ENCODE results near the gene ACOT7.

ACOT7 gene

GRCh38 chr1:6285336-6285735, 108.2 kb downstream of the ACOT7 start:
- no peak for DNase-seq (ENCODE audit: extremely low read depth, low read depth)
- TF ChIP-seq, protein P1, sequence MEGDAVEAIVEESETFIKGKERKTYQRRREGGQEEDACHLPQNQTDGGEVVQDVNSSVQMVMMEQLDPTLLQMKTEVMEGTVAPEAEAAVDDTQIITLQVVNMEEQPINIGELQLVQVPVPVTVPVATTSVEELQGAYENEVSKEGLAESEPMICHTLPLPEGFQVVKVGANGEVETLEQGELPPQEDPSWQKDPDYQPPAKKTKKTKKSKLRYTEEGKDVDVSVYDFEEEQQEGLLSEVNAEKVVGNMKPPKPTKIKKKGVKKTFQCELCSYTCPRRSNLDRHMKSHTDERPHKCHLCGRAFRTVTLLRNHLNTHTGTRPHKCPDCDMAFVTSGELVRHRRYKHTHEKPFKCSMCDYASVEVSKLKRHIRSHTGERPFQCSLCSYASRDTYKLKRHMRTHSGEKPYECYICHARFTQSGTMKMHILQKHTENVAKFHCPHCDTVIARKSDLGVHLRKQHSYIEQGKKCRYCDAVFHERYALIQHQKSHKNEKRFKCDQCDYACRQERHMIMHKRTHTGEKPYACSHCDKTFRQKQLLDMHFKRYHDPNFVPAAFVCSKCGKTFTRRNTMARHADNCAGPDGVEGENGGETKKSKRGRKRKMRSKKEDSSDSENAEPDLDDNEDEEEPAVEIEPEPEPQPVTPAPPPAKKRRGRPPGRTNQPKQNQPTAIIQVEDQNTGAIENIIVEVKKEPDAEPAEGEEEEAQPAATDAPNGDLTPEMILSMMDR (IDR thresholded peaks at IDR 0.05; ENCODE audit: low read depth, low read length), result no peak

GRCh38 chr1:6282577-6283270, 110.8 kb downstream of the ACOT7 start:
- no peak for DNase-seq (ENCODE audit: extremely low read depth, low read depth)
- TF ChIP-seq, protein P1 (IDR thresholded peaks at IDR 0.05; ENCODE audit: low read depth, low read length), result no peak

DNA sequence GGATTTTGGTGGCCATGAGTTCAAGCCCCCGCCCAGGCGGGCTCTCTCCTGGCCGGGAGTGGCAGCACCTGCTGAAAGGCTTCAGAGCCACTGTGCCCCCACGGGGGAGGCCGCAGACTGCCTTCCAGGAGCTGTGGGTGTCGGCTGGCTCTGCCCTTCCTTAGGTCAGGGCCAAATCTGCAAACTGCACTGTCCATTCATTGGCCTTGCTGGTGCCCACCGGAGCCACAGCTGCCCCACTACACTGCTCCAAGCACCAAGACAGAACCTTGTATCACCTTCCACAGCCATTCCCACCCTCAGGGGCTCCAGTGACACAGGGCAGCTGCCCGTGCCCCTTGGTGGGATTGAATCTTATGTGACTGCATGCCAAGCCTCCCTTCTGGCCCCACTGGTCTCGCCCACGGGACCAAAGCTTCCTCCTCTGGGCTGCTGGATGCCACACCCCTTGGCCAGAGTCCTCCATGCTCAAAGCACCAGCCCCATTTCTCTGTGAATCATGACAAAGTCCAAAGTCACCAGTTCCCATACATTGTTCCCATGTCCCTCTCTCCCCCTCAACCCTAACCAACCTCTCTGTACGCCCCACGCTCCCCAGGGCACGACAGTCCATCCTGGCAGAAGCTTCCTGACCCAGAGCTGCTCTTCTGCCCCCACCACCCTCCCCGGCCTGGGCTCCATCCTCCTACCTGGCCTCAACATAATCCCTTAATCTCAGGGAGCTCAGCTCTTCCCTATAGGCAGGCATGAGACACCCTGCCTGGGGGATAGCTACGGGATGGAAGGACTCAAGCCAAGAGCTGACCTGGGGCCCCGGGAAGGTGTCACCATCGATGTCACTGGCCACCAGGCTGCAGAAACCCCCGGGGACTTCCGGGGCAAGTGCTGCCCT, 111.8 kb downstream of the ACOT7 start:
- DNase-seq (ENCODE audit: extremely low read depth, low read depth), result no peak
- TF ChIP-seq, protein P1 (IDR thresholded peaks at IDR 0.05; ENCODE audit: low read depth, low read length), result no peak

DNA sequence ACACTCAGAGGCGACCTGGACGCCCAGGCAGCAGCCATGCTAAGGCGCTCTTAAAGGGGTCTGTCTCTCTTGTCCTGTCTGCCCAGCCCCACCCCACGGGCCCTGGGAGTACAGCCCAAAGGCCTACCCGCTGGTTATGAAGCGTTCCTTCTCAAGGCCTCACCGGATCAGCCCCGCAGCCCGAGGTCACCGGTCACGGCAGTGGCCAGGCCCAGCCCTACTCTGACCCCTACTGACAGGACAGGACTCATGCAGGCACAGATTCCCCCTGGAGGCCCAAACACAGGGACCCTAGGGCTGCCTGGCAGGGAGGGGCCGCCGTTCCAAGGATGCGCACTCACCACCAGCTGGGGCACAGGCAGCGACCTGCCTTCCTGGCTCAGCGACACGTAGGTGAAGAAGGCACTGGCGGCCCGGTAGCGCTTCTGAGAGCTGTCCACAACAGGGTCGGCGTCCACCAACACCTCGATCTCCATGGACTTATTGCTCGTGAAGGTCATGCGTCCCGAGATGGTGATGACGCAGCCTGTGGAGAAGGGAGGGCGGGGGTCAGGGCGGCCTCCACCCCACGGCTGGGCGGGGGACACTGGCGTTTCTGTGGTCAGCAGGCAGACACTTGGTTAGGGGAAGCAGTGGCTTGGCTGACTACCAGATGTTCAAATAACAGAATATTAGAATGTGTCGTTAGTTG, 112.7 kb downstream of the ACOT7 start:
- TF ChIP-seq, protein P1 (IDR thresholded peaks at IDR 0.05; ENCODE audit: low read depth, low read length), result peak; percentile 33
- no peak for DNase-seq (ENCODE audit: extremely low read depth, low read depth)

- TF ChIP-seq, protein P1 (IDR thresholded peaks at IDR 0.05; ENCODE audit: low read depth, low read length), result no peak
- DNase-seq (ENCODE audit: extremely low read depth, low read depth), result no peak
Observed at GRCh38 chr1:6279613-6280383, 113.8 kb downstream of the ACOT7 start.

DNA sequence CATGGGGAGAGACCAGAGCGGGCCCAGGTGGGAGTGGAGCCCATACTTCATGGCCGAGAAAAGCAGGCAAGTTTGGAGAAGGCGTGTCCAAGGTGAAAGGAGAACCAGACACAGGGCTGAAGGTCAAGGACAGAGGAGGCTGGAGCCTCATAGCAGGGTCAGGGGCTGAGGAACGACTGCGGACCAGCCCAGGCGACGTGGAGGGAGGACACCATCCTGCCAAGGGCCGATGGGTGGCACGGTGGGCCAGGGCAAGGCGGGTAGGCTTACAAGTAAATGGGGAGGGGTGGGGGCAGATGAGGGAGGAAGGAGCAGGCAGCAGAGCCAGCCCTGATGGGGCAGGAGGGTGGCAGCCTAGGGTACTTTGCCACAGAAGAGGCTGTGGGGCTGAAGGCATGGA, 114.5 kb downstream of the ACOT7 start:
- TF ChIP-seq, protein P1 (IDR thresholded peaks at IDR 0.05; ENCODE audit: low read depth, low read length), result no peak

More for the DNA sequence above, 114.5 kb downstream of the ACOT7 start:
- no peak for DNase-seq (ENCODE audit: extremely low read depth, low read depth)
